GM23248 (cell line): Measurements from ENCODE around the gene PSEN2. TPM values are rescaled to one million over a fixed set of nuclear protein-coding genes. Genes with fewer than 3 reads are reported as not detected.

ENCODE experiments used
- DNase-seq: peaks from one replicate; pipeline ENCODE4 v3.0.0-alpha.2; 2015
- H2AFZ ChIP-seq: fragments of 200-600 bp; sonication (generic); 2 replicates; pipeline ENCODE4 v1.6.1; 2016; ENCODE audit warnings: antibody characterized with exemption
- H3F3A ChIP-seq: fragments of 200-600 bp; sonication (generic); 2 replicates; pipeline ENCODE4 v1.6.1; 2016; ENCODE audit warnings: mild to moderate bottlenecking, antibody characterized with exemption, mixed run types; ENCODE audit not compliant: insufficient read depth
- H3K27ac ChIP-seq: fragments of 200-600 bp; sonication (generic); 2 replicates; pipeline ENCODE4 v1.5.1; 2016; ENCODE audit warnings: mild to moderate bottlenecking
- H3K27me3 ChIP-seq: fragments of 200-600 bp; sonication (generic); replicated peaks from 2 replicates; pipeline ENCODE4 v1.6.1; 2016; ENCODE audit warnings: mild to moderate bottlenecking; ENCODE audit not compliant: insufficient read depth
- H3K36me3 ChIP-seq: fragments of 200-600 bp; sonication (generic); 2 replicates; pipeline ENCODE4 v1.6.1; 2016; ENCODE audit warnings: low read depth, mild to moderate bottlenecking
- H3K4me1 ChIP-seq: fragments of 200-600 bp; sonication (generic); 2 replicates; pipeline ENCODE4 v1.6.1; 2016; ENCODE audit warnings: mild to moderate bottlenecking; ENCODE audit not compliant: insufficient read depth
- H3K4me2 ChIP-seq: fragments of 200-600 bp; sonication (generic); one replicate; pipeline ENCODE4 v1.6.1; 2016; ENCODE audit warnings: mild to moderate bottlenecking; ENCODE audit not compliant: unreplicated experiment
- H3K4me3 ChIP-seq: fragments of 200-600 bp; sonication (generic); 2 replicates; pipeline ENCODE4 v1.5.1; 2016; ENCODE audit warnings: mild to moderate bottlenecking
- H3K79me2 ChIP-seq: fragments of 200-600 bp; sonication (generic); 2 replicates; pipeline ENCODE4 v1.6.1; 2016; ENCODE audit warnings: mild to moderate bottlenecking; ENCODE audit not compliant: insufficient read depth
- H3K9ac ChIP-seq: fragments of 200-600 bp; sonication (generic); 2 replicates; pipeline ENCODE4 v1.6.1; 2016; ENCODE audit warnings: mild to moderate bottlenecking
- H3K9me2 ChIP-seq: fragments of 200-600 bp; sonication (generic); 2 replicates; pipeline ENCODE4 v1.6.1; 2016; ENCODE audit warnings: mixed run types, mild to moderate bottlenecking, moderate library complexity; ENCODE audit not compliant: insufficient read depth
- H3K9me3 ChIP-seq: fragments of 200-600 bp; sonication (generic); one replicate; pipeline ENCODE4 v1.6.1; 2017; ENCODE audit warnings: low read depth
- H4K20me1 ChIP-seq: fragments of 200-600 bp; sonication (generic); 2 replicates; pipeline ENCODE4 v1.6.0; 2016; ENCODE audit not compliant: insufficient read depth
- EZH2 ChIP-seq: fragments of 200-600 bp; sonication (generic); IDR thresholded peaks from 2 replicates; pipeline ENCODE4 v1.6.1; 2018; ENCODE audit warnings: antibody characterized with exemption, mild to moderate bottlenecking; ENCODE audit not compliant: insufficient read depth, poor library complexity, severe bottlenecking
- EZH2phosphoT487 ChIP-seq: fragments of 200-600 bp; sonication (generic); IDR thresholded peaks from 2 replicates; pipeline ENCODE4 v1.6.1; 2018; ENCODE audit warnings: antibody characterized with exemption, moderate library complexity, mild to moderate bottlenecking, low read depth; ENCODE audit not compliant: insufficient read depth
- WGBS, 2 experiments: methylation state at CpG; one replicate each; pipeline ENCODE4 v1.1.6; 2015 to 2017; ENCODE audit warnings: low lambda C conversion rate in 2 of 2, low coverage in 1 of 2; ENCODE audit errors: missing lambda C conversion rate in 2 of 2; 5-methylcytosine and 5-hydroxymethylcytosine counted together
- in situ Hi-C: fragments of 300-500 bp; cut with MboI; formaldehyde crosslinking; loops from 2 replicates; pipeline ENCODE4 v1.15.0; 2020
- polyA plus RNA-seq: library from polyadenylated mRNA; unstranded; fragments of >200 nt; fragmentation: Nextera tagmentation; extraction: Ambion mirVana; gene quantifications from 2 replicates; pipeline ENCODE4 v1.2.1, GENCODE V29; 2016
- total RNA-seq: library from RNA; depleted of rRNA; stranded (reverse); fragments of >200 nt; shearing (Covaris generic); gene quantifications from 2 replicates; pipeline ENCODE4 v1.2.3, GENCODE V29; 2014; rRNA removed

PSEN2 gene
- total RNA-seq (7.0 and 13.9 TPM in 2 replicates), polyA plus RNA-seq (7.5 and 10.8 TPM in 2 replicates)

DNA sequence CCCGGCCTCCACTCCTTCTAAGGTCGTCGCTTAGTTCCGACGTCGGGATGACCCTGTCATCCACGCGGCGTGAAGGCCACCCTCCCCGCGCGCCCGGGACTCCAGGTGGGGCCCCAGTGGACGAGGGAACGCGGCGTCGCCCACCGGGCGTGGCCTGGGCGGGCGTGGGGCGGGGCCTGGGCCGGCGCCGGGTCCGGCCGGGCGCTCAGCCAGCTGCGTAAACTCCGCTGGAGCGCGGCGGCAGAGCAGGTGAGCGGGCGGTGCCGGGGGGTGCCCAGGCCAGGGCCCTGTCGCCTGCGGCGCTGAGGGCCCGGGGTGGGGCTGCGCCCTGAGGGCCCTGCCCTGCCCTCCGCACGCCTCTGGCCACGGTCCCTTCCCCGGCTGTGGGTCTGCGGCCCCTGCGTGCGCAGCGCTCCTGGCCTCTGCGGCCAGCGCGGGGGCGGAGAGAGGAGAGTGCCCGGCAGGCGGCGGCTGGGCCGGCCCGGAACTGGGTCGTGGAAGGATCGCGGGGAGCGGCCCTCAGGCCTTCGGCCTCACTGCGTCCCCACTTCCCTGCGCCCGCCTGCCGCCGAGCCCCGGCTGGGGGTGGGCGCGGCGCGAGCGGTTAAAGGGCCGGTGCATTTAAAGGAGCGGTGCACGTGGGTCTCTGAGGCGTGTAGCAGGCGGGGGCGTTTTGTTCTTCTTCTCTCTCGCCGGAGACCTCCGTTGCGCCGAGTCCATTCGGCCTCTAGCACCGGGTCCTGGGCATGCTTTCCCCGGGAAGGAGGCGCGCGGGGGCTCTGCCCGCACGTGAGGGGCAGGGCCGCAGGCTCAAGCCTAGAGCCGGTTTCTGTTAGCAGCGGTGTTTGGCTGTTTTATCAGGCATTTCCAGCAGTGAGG lies at the start of gene PSEN2:
TSS of gene PSEN2 (plus strand) at position 216 of the 879 bp plus-strand sequence. CDS start 11,292 bp downstream, outside the sequence.
- in situ Hi-C loops = no loop called here
- peak within 1 kb of the TSS; percentile 78 for H3K9ac ChIP-seq
- peak within 1 kb of the TSS; percentile 81 for H2AFZ ChIP-seq
- no peaks in the 10 kb centered on the region for H4K20me1 ChIP-seq
- TF ChIP-seq EZH2 = no peak
- peaks cover 4% of the 10 kb centered on the region; the same call in 1 of the 2 replicates for H3K4me1 ChIP-seq
- H3K4me2 ChIP-seq = peak within 1 kb of the TSS; percentile 83
- H3K9me2 ChIP-seq = no peaks in the 10 kb centered on the region
- H3F3A ChIP-seq = no peaks in the 10 kb centered on the region
- peak within 1 kb of the TSS; percentile 73 for H3K4me3 ChIP-seq
- no peaks in the 10 kb centered on the region for H3K27me3 ChIP-seq
- H3K9me3 ChIP-seq = no peaks in the 10 kb centered on the region
- no peaks in the 10 kb centered on the region for H3K36me3 ChIP-seq
- H3K79me2 ChIP-seq = no peaks in the 10 kb centered on the region
- no peak within 1 kb of the TSS for H3K27ac ChIP-seq
- 1 to 2% methylated on average over 62 to 63 of the region's 97 CpGs for WGBS, 2 experiments
- DNase-seq = peak; percentile 82

- Histone ChIP-seq H3K36me3 (no peaks in the 10 kb centered on the region), H3K4me1 (peaks cover 12% of the 10 kb centered on the region), H3K4me2 (peak overlapping the region; percentile 58), H3K9me2 (no peaks in the 10 kb centered on the region), H3K4me3 (no peak overlapping the region), H3K79me2 (no peaks in the 10 kb centered on the region), H3F3A (peaks cover 26% of the 10 kb centered on the region), H3K9me3 (no peaks in the 10 kb centered on the region), H3K9ac (peak overlapping the region; percentile 72), H3K27me3 (no peaks in the 10 kb centered on the region), H3K27ac (peak overlapping the region; percentile 79), H4K20me1 (no peaks in the 10 kb centered on the region), H2AFZ (peak overlapping the region; percentile 20; the same call in 1 of the 2 replicates)
- 7 to 11% methylated on average over 8 of the region's 8 CpGs for WGBS, 2 experiments
- TF ChIP-seq EZH2 = no peak
- no peak for TF ChIP-seq EZH2phosphoT487
- in situ Hi-C loops = no loop called here
- peak; percentile 99 for DNase-seq
These were observed 49.3 kb upstream of the PSEN2 start for GRCh38 chr1:226820941-226821718.

GRCh38 chr1:226821719-226822085 lies 48.7 kb upstream of the PSEN2 start:
- no peak for TF ChIP-seq EZH2phosphoT487
- TF ChIP-seq EZH2 = no peak
- no peak overlapping the region for H2AFZ ChIP-seq
- DNase-seq = peak; percentile 40
- H3F3A ChIP-seq = peaks cover 21% of the 10 kb centered on the region
- H3K4me2 ChIP-seq = peak overlapping the region; percentile 18
- no peak overlapping the region for H3K4me3 ChIP-seq
- WGBS, 2 experiments = 0% methylated on average over 1 of the region's 1 CpG
- no peaks in the 10 kb centered on the region for H3K79me2 ChIP-seq
- no peaks in the 10 kb centered on the region for H3K9me2 ChIP-seq
- H3K27me3 ChIP-seq = no peaks in the 10 kb centered on the region
- no peaks in the 10 kb centered on the region for H4K20me1 ChIP-seq
- H3K27ac ChIP-seq = peak overlapping the region; percentile 19; the same call in 1 of the 2 replicates
- no peaks in the 10 kb centered on the region for H3K9me3 ChIP-seq
- 0 out of 2 replicates have a peak overlapping the region, but pooled peaks have one; percentile 5 for H3K9ac ChIP-seq
- no peaks in the 10 kb centered on the region for H3K36me3 ChIP-seq
- in situ Hi-C loops = no loop called here
- H3K4me1 ChIP-seq = peaks cover 12% of the 10 kb centered on the region

- peaks cover 18% of the 10 kb centered on the region for H3F3A ChIP-seq
- no peak overlapping the region for H2AFZ ChIP-seq
- no peak overlapping the region for H3K9ac ChIP-seq
- H3K9me3 ChIP-seq = no peaks in the 10 kb centered on the region
- TF ChIP-seq EZH2 (no peak), EZH2phosphoT487 (no peak)
- WGBS, 2 experiments = 93 to 97% methylated on average over 5 of the region's 5 CpGs
- in situ Hi-C loops = no loop called here
- no peaks in the 10 kb centered on the region for H3K79me2 ChIP-seq
- peaks cover 19% of the 10 kb centered on the region for H3K4me1 ChIP-seq
- DNase-seq = no peak
- no peaks in the 10 kb centered on the region for H3K36me3 ChIP-seq
- H3K27me3 ChIP-seq = no peaks in the 10 kb centered on the region
- H3K4me2 ChIP-seq = no peak overlapping the region
- no peak overlapping the region for H3K4me3 ChIP-seq
- no peak overlapping the region for H3K27ac ChIP-seq
- no peaks in the 10 kb centered on the region for H4K20me1 ChIP-seq
- no peaks in the 10 kb centered on the region for H3K9me2 ChIP-seq
These were observed 46.8 kb upstream of the PSEN2 start for GRCh38 chr1:226823643-226824042.
